NCI-H187 treated with DMSO at 0.1 percent for 48 hours (cell line): ENCODE data around the gene MAGEB6B.
"Not testable (repeated sequence)": the region's sequence is repeated elsewhere in the genome, so short reads cannot be mapped to it uniquely, and the experiment has no call there.

ENCODE experiments used
- DNase-seq: peaks from one replicate; lab custom pipeline; 2025; lab: John Stamatoyannopoulos, UW

The MAGEB6B gene, protein sequence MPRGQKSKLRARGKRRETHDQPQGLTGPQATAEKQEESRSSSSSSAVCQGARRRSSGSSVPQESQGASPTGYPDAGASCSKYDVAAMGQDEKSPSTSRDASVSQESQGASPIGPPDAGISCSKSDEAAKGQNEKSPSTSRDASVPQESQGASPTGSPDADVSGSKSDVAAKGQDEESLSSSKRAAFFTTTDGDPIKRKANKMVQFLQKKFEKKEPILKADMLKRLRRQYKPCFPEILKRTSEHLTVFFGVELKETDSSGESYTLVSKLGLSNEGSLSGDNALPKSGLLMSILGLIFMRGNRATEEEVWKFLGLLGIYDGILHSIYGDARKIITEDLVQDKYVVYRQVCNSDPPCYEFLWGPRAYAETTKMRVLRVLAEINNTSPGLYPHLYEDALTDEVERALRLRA

DNA sequence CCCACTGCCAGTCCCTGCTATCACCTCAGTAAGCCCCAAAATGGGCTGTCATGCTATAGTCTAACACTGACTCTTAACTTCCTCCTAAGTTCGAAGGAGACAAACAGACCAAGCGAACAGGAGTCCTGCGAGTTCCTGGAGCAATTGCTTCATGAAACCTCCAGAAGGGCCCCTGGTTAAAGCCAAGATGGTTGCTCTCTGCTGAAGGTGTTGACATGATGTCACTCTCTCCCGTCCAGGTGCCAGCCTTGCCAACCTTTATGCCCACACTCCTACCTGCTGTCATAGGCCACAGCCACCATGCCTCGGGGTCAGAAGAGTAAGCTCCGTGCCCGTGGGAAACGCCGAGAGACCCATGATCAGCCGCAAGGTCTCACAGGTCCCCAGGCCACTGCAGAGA is at the start of gene MAGEB6B:
MAGEB6B (plus strand) TSS at position 301 of the 400 bp plus-strand sequence; CDS start at position 301, 0 bp downstream.
- no peak for DNase-seq

DNA sequence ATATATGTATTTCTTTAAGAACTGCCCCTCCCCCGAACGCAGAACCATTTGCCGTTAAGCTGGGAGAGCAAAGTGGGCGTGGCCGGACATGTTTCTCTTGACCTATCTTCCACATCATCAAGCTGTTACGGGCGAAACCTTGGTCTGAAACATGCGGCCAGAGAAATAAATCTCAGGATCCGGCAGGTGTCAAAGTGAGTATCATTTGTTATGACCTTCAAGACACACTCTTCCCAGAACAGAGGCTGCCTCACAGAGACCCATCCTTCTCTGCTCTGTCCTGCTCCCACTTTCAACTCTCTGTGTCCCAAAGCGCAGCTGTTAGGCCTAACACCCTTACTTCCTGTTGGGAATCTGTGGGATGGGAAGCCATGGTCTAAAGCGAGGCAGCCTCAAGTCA is 22.1 kb upstream of the MAGEB6B start, which contains the start of gene MAGEB18:
MAGEB18 (plus strand) TSS at position 70 of the 400 bp plus-strand sequence. CDS start 643 bp downstream, outside the sequence.
- no peak for DNase-seq

DNA sequence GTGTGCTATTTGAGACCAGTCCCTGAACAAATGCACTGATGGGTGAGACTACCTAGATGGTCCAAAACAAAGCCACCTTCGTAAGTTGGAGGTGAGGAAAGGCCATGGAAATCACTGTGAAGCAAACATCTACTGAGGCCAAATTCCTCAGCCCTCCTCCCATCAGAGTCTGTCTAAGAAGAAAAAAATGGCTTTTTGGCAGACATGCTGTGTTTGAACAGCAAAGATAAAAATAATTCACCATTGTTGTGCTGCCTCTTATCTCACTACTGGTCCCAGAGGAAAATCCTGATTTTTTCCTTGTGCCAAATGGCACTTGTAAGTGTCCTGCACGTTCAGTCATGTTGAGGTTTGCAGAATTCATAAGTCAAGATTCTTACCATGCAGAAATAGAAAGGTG is 14.4 kb upstream of the MAGEB6B start:
- no peak for DNase-seq

DNA sequence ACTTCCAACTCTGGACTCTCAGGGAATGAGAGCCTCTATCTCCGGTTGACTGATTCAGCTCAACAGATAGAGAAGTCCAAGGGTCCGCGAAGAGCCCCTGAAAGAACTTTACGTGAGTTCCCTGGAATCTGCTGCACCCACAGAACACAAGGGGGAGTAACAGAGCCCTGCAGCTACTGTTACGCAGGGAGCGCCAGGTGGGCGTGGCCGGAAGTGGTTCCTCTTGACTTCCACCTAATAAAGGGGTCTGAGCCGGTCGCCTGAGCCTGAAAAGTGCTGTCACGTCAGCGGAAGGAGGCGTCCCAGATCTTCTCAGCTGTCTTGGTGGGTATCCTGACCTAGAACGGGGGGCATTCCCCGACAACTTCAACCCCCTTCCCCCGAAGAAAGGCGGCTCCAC is 31.8 kb downstream of the MAGEB6B start, which contains the start of gene MAGEB6:
MAGEB6 (plus strand) TSS at position 237 of the 400 bp plus-strand sequence. CDS start 1,407 bp downstream, outside the sequence.
- no peak for DNase-seq

DNA sequence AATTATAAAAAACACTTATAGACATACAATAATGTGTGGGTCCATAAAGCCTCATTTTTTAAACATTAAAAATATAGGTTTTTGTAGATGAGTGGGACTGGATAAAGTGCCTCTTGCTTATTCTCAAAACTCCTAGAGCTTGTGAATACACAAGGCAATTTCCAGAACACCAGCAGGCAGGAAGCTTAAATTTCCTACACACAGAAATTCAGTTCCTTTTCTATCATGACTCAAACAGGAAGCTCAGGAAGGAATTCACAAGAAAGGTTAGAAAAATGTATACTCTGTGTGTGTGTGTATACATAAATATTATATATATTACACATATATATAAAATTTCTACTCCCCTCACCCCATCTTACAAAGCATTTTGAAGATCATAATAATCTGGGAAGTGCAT is 43.2 kb downstream of the MAGEB6B start:
- no peak for DNase-seq

DNA sequence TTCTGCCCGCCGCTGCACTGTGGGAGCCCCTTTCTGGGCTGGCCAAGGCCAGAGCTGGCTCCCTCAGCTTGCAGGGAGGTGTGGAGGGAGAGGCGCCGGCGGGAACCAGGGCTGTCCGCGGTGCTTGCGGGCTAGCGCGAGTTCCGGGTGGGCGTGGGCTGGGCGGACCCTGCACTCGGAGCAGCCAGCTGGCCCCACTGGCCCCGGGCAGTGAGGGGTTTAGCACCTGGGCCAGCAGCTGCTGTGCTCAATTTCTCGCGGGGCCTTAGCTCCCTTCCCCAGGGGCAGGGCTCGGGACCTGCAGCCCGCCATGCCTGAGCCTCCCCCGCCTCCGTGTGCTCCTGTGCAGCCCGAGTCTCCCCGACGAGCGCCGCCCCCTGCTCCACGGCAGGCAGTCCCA is 44.3 kb downstream of the MAGEB6B start:
- DNase-seq: not testable (repeated sequence)

DNA sequence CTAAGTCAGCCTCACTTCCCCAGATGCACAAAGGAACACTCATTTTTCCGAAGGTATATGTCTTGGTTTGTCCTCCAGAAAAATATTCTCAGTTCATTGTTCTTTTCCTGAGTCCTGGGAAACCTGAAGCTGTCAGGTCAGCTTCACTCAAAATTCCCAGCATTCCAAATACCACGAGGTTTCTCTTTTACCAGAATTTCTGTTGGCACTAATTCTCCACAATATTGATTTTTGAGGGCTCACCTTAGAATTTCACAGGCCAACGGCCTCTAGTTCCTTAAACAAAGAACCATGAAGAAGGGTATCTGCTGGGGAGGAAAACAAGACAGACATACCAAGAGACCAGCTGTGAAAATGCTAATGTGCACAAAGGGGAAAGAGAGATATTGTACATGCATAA is 47.6 kb downstream of the MAGEB6B start:
- DNase-seq: no peak
